Thyroid gland (tissue), 4 donors: ENCODE results near the gene CETN3.

ENCODE experiments used
- CTCF ChIP-seq, 6 experiments: fragments of 200-600 bp in 3 of 6; fragments of 450-650 bp in 3 of 6; sonication (generic) in 3 of 6; IDR thresholded peaks; one replicate each; pipeline ENCODE4 v1.5.1; 2016 to 2019; ENCODE audit warnings: antibody characterized with exemption in 6 of 6, mild to moderate bottlenecking in 2 of 6, inconsistent platforms in 1 of 6, moderate library complexity in 1 of 6
- POLR2A ChIP-seq, 2 donors: fragments of 450-650 bp; IDR thresholded peaks; one replicate each; pipeline ENCODE4 v1.6.1; 2017; ENCODE audit warnings: antibody characterized with exemption in 2 of 2, mild to moderate bottlenecking in 2 of 2, moderate library complexity in 1 of 2

- TF ChIP-seq CTCF (IDR thresholded peaks at IDR 0.05) (peak in 2 of 6 experiments; percentile 5 to 9), POLR2A (IDR thresholded peaks at IDR 0.05) (peak; percentile 37 to 97)
Observed at GRCh38 chr5:90409318-90410177, at the start of gene CETN3.
